Mammary epithelial cell (primary cell): ENCODE results near the gene MYL6B.

ENCODE experiments used
- CTCF ChIP-seq, 2 donors: IDR thresholded peaks in 1 of 2; conservative IDR thresholded peaks in 1 of 2; 2 replicates each; pipeline ENCODE4 v1.5.1; 2011 to 2012; ENCODE audit warnings: inconsistent platforms in 2 of 2, low read length in 2 of 2, mild to moderate bottlenecking in 2 of 2, control low read depth in 1 of 2, low read depth in 1 of 2; ENCODE audit not compliant: insufficient read depth in 1 of 2; ENCODE audit errors: extremely low read depth in 1 of 2
- EZH2 ChIP-seq: IDR thresholded peaks from 2 replicates; pipeline ENCODE4 v1.6.1; 2012; ENCODE audit warnings: low read length, inconsistent platforms, borderline replicate concordance

DNA sequence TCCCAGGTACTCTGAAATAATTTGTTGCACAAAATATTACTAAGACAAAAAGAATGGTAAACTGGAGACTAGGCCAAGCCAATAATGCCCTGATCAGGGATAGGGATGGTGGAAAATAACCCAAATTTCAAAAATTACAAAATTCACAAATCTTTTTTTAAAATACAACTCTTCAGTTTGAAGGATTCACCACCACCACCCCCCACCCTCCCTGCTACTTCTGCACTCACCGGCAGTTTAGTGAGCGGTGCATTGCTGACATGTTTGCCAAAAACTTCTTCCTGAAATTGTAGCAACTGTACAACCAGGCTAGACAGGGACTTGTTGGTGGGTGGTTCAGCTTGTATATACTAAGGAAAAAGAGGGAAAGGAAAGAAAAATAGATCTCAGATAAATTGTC, 34.6 kb downstream of the MYL6B start:
- TF ChIP-seq CTCF (conservative IDR thresholded peaks at IDR 0.05 in 1 of 2, IDR thresholded peaks at IDR 0.05 in 1 of 2; ENCODE audit: extremely low read depth in 1 of 2, insufficient read depth in 1 of 2, low read depth in 1 of 2, low read length in 2 of 2) (no peak), EZH2 (no peak)
